BE2C (cell line): ENCODE measurements around the gene KRT4.

Source experiments
- DNase-seq: peaks from one replicate; pipeline ENCODE4 v3.0.0-alpha.2; 2020
- H3K27me3 ChIP-seq: fragments of 250-450 bp; sonication (Bioruptor Pico); 2 replicates; pipeline ENCODE4 v1.5.1; 2020; ENCODE audit warnings: mild to moderate bottlenecking
- H3K36me3 ChIP-seq: fragments of 250-450 bp; sonication (Bioruptor Pico); 2 replicates; pipeline ENCODE4 v1.5.1; 2020; ENCODE audit warnings: mild to moderate bottlenecking
- H3K4me1 ChIP-seq: fragments of 250-450 bp; sonication (Bioruptor Pico); 2 replicates; pipeline ENCODE4 v1.5.1; 2020
- H3K4me3 ChIP-seq: 2 replicates; pipeline ENCODE4 v1.5.1; 2011; ENCODE audit warnings: low read depth, low read length
- H3K9me3 ChIP-seq: fragments of 250-450 bp; sonication (Bioruptor Pico); 2 replicates; pipeline ENCODE4 v1.5.1; 2020
- TF ChIP-seq, protein P1 (sequence below): IDR thresholded peaks from 2 replicates; pipeline ENCODE4 v1.5.1; 2012; ENCODE audit warnings: mild to moderate bottlenecking, low read depth, low read length

Gene KRT4

DNA sequence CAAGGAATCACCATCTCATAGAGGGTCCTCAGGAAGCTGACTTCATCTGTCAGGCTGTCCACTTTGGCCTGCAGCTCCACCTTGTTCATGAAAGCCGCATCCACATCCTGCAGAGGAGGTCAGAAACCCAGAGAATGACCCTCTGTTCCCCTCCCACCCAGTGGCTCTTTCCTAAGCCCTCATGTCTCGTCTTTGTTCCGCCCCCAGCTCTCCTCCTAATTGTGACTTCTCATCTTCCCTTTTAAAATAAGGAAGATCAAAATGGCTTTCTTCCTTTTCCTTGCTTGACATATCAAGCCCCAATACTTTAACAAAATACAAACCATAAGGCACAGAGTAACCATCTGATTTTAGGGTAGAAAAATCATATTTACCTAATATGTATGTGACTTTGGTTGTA lies 41.1 kb downstream of the KRT4 start:
- TF ChIP-seq, protein P1, sequence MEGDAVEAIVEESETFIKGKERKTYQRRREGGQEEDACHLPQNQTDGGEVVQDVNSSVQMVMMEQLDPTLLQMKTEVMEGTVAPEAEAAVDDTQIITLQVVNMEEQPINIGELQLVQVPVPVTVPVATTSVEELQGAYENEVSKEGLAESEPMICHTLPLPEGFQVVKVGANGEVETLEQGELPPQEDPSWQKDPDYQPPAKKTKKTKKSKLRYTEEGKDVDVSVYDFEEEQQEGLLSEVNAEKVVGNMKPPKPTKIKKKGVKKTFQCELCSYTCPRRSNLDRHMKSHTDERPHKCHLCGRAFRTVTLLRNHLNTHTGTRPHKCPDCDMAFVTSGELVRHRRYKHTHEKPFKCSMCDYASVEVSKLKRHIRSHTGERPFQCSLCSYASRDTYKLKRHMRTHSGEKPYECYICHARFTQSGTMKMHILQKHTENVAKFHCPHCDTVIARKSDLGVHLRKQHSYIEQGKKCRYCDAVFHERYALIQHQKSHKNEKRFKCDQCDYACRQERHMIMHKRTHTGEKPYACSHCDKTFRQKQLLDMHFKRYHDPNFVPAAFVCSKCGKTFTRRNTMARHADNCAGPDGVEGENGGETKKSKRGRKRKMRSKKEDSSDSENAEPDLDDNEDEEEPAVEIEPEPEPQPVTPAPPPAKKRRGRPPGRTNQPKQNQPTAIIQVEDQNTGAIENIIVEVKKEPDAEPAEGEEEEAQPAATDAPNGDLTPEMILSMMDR, result no peak
- Histone ChIP-seq H3K9me3 (no peaks in the 10 kb centered on the region), H3K27me3 (peaks cover 9% of the 10 kb centered on the region; the same call in 1 of the 2 replicates), H3K4me1 (no peaks in the 10 kb centered on the region), H3K4me3 (no peak overlapping the region), H3K36me3 (no peaks in the 10 kb centered on the region)
- DNase-seq, result no peak

DNA sequence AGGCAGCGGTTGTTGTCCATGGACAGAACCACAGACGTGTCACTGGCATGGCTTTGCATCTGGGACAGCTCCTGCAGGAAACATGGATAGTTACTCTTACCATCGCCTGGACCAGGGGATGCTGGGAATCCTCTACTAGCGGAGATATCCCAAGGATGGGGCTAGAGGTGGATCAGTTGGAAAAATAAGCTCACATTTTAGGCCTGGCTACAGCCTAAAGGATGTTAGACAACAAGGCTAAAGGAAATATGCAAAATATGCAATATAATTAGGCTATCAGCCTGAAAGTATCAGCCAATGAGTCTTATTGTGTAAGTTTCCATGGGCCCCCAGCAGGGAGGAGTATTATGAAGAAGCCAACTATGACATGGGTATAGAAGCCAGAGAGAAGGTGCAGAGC lies 41.7 kb downstream of the KRT4 start:
- DNase-seq, result no peak
- Histone ChIP-seq H3K4me3 (no peak overlapping the region), H3K9me3 (no peaks in the 10 kb centered on the region), H3K27me3 (peaks cover 9% of the 10 kb centered on the region; the same call in 1 of the 2 replicates), H3K4me1 (no peaks in the 10 kb centered on the region), H3K36me3 (no peaks in the 10 kb centered on the region)
- TF ChIP-seq, protein P1, result no peak

DNA sequence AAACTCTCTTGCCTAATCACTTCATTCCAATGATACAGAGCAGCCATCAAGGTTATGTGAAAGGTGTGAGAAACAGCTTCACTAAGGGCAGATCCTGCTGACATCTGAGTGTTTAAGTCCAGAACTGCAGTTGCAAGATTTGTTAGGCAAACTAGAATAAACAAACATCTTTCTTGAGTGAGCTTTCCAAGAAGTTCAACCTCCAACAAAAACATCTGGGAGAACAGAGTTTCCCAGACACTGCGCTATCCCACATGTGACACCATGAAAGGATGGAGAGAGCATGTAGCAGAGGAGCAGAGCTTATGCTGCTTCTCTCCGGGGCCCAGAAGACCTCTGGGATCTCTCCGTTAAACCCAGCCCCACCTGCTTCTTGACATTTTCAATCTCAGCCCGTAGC lies 42.4 kb downstream of the KRT4 start:
- Histone ChIP-seq H3K4me3 (no peak overlapping the region), H3K27me3 (peaks cover 9% of the 10 kb centered on the region; the same call in 1 of the 2 replicates), H3K36me3 (no peaks in the 10 kb centered on the region), H3K9me3 (no peaks in the 10 kb centered on the region), H3K4me1 (no peaks in the 10 kb centered on the region)
- TF ChIP-seq, protein P1, result no peak
- no peak for DNase-seq

DNA sequence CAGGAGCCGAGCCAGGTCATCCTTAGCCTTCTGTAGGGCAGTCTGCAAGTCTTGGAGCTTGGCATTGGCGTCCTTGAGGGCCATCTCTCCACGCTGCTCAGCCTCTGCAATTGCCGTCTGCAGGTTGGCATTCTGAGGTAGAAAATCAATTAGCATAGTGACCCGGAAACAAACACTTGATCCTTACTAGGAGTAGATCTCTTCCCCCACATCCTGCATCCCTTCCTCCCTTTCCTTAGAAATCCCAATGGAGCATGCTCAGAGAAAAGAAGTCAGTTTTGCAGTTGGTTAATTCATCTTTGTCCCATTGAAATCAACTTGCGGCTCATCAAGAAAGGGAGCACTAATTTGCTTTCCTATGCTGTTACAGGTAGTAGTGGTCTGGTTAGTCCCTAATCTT lies 42.8 kb downstream of the KRT4 start:
- Histone ChIP-seq H3K4me3 (no peak overlapping the region), H3K36me3 (no peaks in the 10 kb centered on the region), H3K9me3 (no peaks in the 10 kb centered on the region), H3K27me3 (peaks cover 9% of the 10 kb centered on the region; the same call in 1 of the 2 replicates), H3K4me1 (no peaks in the 10 kb centered on the region)
- DNase-seq, result no peak
- TF ChIP-seq, protein P1, result no peak

DNA sequence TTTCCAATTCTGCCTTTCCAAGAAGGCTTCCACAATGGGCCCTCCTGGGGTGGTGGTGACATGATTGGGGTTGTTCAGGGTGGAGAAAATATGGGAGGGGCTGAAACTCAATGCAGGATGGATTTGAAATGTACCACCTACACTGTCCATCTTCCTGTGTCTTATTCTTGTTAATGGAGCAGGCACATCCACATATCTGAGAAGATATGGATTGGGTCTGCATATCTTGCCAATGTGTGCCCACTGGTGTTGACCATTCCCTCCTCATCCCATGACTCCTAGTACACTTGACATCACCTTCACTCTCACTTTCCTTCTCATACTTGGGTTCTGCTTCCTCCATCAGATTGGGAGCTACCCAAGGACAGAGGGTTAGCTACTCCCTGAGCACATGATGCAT lies 44.0 kb downstream of the KRT4 start:
- TF ChIP-seq, protein P1, result no peak
- peaks cover 7% of the 10 kb centered on the region; the same call in 1 of the 2 replicates for H3K27me3 ChIP-seq
- H3K9me3 ChIP-seq, result no peaks in the 10 kb centered on the region
- no peak for DNase-seq
- no peaks in the 10 kb centered on the region for H3K36me3 ChIP-seq
- no peaks in the 10 kb centered on the region for H3K4me1 ChIP-seq
- no peak overlapping the region for H3K4me3 ChIP-seq

DNA sequence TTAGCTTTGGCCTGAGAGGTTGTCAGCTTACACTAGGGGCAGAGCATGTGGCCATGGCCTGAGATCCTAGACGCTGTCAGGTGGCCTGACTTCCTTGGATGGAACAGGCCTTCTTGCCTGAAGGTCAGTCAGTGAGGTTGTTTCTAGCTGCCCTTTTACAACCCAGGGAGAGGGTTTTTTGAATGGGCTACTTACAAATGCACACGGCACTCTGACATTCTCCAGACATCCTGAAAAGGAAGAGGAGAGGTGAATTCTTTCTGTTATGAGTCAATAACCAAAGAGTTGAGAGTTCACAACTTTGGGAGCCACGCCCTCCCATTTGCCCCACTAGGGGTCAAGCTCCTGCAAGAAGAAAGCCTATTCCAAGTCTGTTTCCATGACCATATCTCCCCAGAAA lies 44.6 kb downstream of the KRT4 start:
- TF ChIP-seq, protein P1, result no peak
- Histone ChIP-seq H3K4me3 (no peak overlapping the region), H3K27me3 (peaks cover 2% of the 10 kb centered on the region; the same call in 1 of the 2 replicates), H3K4me1 (no peaks in the 10 kb centered on the region), H3K9me3 (no peaks in the 10 kb centered on the region), H3K36me3 (no peaks in the 10 kb centered on the region)
- DNase-seq, result no peak
